Activated T-cell treated with anti-CD3 and anti-CD28 coated beads for 24 hours (primary cell): ENCODE results near the gene ADCY9.
"Not testable (repeated sequence)": the region's sequence is repeated elsewhere in the genome, so short reads cannot be mapped to it uniquely, and the experiment has no call there.

Experiments
- DNase-seq: peaks from one replicate; pipeline ENCODE4 v3.0.0-alpha.2; 2020; ENCODE audit warnings: low read depth

The ADCY9 gene

GRCh38 chr16:4067262-4068001 is 48.8 kb downstream of the ADCY9 start:
- no peak for DNase-seq

DNA sequence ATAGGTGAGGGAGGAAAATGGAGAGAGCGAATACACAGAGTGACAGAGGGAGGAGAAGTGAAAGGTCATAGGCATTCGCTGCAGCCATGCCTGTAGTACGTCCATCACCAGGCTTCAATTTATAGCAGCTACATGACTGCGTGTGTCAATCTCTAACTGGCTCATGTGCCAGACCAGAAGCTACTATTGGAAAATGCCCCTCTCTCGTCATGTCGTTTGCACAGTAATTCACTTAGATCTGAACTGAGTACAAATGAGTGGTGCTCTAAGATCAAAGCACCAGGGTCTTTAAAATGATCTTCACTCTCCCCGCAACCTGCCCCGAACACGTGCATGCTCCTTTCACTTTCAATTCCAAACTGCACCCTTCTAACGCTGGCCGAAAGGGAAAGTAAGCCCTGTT is 51.3 kb downstream of the ADCY9 start:
- peak; percentile 19 for DNase-seq

DNA sequence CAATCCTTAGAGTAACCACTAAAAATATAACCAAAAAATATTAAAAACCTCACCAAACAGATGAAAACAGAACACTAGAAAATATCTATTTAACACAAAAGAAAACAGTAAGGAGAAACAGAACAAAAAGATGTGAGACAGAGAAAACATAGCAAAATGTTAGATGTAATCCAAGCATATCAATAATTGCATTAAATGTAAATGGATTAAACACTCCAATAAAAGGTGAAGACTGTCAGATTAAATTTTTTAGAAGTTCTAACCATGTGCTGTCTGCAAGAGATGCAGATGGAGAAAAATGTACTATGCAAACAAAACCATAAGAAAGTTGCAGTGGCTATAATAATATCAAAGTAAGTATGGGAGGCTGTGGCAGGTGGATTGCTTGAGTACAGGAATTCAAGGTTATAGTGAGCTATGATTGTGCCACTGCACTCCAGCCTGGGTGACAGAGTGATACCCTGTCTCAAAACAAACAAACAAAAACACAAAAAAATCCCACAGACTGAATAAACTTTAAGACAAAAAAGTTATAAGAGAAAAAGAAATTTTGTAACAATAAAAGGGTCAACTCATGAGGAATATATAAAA is 53.9 kb downstream of the ADCY9 start:
- no peak for DNase-seq

DNA sequence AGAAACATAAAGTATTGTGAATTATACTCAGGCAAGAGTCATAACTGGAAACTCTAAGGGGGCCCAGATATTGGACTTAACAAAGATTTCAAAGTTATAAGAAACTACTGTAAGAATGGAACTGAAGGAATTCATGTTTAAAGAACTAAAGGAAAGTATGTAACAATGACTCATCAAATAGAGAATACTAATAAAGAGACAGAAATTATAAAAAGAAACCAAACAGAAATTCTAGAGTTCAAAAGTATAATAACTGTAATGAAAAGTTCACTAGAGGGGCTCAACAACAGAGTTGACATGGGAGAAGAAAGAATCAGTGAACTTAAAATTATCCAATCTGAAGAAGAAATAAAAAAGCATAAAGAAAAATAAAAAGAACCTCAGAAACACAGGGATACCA is 55.4 kb downstream of the ADCY9 start:
- no peak for DNase-seq

DNA sequence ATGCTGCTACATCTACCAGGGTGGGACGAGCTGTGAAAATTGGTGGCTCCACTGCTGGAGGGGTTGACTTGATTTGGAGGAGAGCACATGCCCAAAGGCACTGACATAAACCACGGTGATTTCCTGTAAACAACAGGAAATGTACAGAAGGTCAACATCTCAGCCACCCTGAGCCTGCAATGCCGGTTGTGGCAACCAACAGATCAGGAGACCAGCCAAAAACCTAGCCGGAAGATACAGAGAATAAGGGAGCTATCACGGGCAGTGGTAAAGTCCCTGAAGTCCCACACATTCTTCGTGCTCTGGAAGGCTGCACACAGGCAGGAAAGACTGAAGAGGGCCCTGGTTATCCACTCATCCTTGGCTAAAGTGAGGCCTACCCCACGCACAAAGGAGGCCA is 56.2 kb downstream of the ADCY9 start:
- no peak for DNase-seq

GRCh38 chr16:4058386-4058785 is 57.9 kb downstream of the ADCY9 start:
- no peak for DNase-seq

DNA sequence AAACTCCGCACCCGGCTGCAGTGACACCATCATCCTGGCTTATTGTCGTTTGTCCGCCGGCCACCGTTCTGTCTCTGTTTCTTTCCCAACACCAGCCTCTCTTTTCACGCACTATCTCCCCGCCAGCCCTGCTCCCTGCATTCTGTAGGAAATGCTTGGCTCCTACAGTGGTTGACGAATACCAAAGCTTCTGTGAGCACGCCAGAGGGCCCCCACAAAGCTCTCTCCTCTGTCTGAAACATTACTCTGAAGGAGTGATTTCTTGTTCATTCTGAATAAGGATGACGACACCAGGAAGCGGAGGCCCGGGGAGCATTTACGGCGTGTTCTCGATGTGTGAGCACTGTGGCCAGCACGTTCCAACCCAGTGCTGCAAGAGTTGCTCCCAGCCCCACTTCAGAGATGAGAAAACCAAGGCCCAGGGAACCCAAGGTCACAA is 58.8 kb downstream of the ADCY9 start:
- DNase-seq: no peak

- no peak for DNase-seq
Observed at GRCh38 chr16:4056161-4057105, 59.8 kb downstream of the ADCY9 start.

DNA sequence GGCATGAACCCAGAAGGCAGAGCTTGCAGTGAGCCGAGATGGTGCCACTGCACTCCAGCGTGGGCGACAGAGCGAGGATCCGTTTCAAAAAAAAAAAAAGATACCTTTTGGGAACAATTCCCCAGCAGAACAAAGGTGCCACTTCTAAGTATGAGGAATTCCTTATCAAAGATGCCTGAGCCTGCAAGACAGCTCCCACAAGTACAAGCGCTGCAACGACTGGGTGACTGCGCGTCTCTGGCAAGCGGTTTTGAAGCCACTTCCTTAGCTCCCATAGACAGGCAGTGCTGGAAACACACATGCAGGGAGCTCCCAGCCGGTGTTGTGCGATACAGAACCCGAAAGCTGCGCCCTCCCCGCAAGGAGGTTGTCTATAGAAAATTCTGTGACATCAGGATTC is 60.5 kb downstream of the ADCY9 start:
- no peak for DNase-seq

GRCh38 chr16:4053301-4053845 is 62.9 kb downstream of the ADCY9 start:
- no peak for DNase-seq

DNA sequence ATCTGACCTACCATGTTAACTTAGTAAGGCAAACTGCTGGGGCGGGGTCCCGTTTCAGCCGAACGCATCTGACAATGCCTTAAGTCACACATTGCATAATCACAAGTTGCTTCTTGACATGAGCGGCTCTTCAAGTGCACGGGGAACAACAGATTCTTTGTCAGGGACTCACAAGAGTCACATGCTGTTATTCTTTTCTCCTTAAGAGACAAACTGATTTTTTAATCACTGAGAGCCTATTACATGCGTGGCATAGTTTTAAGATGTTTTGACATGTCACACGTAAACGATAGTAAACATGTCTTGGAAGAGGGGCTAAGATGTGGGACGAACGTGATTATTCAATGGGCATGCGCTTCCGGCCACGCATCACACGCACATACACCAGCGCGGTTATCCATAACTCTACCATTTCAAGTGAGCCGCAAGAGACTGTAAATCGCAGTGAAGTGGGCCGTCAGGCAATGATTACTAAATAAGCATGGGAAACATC is 63.4 kb downstream of the ADCY9 start:
- DNase-seq: no peak

DNA sequence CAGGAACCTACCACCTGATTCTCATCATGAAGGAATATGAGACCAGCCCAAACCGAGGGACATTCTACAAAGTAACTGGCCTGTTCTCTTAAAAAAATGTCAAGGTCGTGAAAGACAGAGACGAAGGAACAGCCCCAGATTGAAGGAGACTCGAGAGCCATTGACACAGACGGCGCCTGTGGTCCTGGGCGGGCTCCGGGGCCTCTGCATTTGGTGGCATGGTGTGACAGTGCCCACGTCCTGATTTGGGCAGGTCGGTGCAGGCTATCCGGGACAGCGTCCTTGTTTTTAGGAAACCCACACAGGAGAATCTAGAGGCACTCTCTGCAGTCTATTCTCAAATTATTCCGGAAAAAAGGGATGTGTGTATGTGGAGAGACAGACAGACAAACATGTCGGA is 64.1 kb downstream of the ADCY9 start:
- no peak for DNase-seq

DNA sequence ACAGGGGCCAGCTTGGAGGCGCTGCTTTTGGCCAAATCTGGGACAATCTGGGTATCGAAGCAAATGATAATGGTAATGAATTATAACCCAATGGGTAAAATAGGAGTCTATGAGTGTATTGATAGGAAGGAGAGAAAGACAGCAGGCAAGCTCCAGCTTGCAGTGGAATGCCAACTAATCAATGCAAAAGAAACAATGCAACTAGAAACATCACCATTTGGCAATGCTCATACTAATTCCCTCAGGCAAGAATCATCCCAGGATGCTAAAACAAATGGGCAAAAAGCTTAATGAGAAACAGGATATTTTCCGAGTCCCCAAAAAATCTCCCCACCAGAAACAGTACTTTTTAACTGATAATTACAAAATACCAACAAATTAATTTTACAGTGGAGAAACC is 64.7 kb downstream of the ADCY9 start:
- DNase-seq: no peak

GRCh38 chr16:4049031-4049430 is 67.2 kb downstream of the ADCY9 start:
- DNase-seq: no peak

DNA sequence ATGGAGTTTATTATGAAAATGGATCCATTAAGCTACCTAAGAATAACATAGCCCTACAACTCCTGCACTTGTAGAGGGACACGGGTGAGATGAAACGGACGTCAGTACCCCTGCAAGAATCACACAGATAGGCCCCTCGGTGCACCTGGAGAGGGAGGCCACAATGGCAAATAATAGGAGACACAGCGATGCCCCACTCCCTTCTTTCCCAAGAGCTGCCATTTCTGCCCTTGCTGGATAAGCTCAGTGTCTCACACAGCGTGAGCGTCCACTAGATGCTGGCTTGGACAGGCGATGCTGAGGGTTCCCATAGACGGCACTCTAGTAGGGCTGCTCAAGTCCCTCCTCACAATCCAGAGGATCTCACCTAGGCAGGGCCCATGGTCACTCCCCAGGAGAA is 67.8 kb downstream of the ADCY9 start:
- no peak for DNase-seq

- DNase-seq: no peak
Observed at GRCh38 chr16:4046221-4046620, 70.0 kb downstream of the ADCY9 start.

DNA sequence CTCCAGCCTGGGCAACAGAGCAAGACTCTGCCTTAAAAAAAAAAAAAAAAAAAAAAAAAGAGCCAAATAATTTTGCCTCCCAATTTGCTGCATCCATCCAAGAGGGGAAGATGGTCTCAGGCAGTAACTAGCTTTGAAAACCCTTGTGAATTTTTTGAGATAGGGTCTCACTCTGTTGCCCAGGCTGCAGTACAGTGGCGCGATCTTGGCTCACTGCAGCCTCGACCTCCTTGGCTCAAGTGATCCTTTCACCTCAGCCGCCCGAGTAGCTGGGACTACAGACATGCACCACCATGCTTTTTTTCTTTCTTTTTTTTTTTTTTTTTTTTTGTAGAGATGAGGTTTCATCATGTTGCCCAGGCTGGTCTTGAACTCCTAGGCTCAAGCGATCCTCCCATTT is 70.7 kb downstream of the ADCY9 start:
- not testable (repeated sequence) for DNase-seq

DNA sequence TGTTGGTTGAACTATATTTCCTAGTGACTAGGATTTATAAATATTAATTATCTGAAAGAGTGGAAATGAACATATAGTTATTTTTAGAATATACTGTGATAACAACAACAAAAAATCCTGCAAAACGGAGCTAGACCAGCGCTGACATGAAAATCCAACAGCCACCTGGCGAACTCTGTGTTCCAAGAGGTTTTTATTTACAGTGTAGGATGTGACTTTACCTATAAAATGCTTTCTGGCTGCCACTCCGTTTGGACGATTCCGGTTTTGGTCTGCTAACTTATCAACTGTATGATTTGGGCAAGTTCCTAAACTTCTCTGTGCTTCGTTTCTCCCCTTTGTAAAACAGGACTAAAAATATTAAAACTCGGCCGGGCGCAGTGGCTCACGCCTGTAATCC is 73.7 kb downstream of the ADCY9 start:
- DNase-seq: no peak

DNA sequence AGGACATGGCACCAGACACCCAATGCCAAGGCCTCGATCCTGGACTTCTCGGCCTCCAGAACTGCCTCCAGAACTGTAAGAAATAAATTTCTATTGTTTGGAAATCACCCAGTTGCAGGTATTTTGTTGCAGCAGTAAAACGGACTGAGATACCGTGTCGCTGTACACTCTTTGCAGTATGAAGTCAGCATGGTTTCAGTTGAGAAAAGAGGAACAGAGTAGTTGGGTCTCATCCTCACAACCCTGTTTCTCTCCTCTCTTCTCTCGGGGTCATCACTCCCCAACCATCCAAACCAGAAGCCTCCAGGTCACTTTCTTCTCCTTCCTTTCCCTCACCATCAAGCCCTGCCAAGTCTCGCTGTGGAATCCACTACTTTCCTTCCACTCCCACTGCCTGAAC is 77.8 kb downstream of the ADCY9 start:
- DNase-seq: no peak

DNA sequence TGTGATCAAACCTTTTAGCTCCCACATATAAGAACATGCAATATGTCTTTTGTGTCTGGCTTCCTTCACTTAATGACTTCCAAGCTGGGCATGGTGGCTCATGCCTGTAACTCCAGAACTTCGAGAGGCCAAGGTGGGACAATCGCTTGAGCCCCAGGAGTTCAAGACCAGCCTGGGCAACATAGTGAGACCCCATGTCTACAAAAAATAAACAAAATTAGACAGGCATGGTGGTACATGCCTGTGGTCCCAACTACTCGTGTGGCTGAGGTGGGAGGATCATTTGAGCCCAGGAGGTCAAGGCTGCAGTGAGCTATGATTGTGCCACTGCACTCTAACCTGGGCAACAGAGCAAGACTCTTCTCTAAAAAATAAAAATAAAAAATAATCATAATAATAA is 79.3 kb downstream of the ADCY9 start:
- DNase-seq: not testable (repeated sequence)

GRCh38 chr16:4034963-4035362 is 81.3 kb downstream of the ADCY9 start:
- no peak for DNase-seq

DNA sequence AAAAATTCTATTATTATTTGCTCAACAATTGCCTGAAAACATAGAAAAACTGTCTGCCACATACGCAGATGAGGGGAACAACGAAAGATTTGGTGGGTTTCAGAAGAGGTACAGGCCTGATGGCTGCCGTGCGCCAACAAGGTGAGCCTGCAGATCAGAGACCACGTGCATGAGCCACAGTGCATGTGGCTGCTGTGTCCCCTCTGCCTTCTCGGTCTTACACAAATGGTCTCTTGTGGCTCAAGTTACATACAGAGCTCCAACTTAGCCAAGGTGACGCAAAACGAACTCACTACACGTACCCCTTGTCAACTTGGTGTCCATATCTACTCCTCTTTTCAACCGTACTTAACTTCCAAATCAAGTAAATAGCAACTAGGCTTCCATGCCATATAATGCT is 82.3 kb downstream of the ADCY9 start:
- DNase-seq: no peak
